HepG2 (cell line): Measurements from ENCODE around the gene EBPL. TPM values are rescaled to one million over a fixed set of nuclear protein-coding genes. Genes with fewer than 3 reads are reported as not detected.
A peak's percentile ranks its signal among the peaks of the same experiment; 100 is the strongest.

Experiments used
- ATAC-seq: fragments of 200-7000 bp; cut with Tn5 transposase; 3 replicates; pipeline ENCODE4 v1.9.1; 2020; ENCODE audit warnings: mild to moderate bottlenecking, moderate library complexity
- BruUV-seq: library from RNA; stranded (reverse); fragments of 400-500 nt; replicated peaks from 2 replicates; lab custom pipeline; 2021; lab: Mats Ljungman, UMichigan
- CTCF ChIA-PET: fragments of 300-600 bp; formaldehyde crosslinking; extraction: SDS; loops from one replicate; lab custom pipeline; 2021; ENCODE audit warnings: low total read pairs, inconsistent platforms, low intra/inter-chr PET ratio; lab: Yijun Ruan, JAX
- POLR2A ChIA-PET: fragments of 350-600 bp; sonication (Branson Sonifier 250); formaldehyde crosslinking; loops from one replicate; lab custom pipeline; 2020; ENCODE audit warnings: antibody characterized with exemption, inconsistent platforms; lab: Yijun Ruan, JAX
- DNase-seq: peaks from one replicate; pipeline ENCODE4 v3.0.0-alpha.2; 2015; ENCODE audit warnings: low spot score
- FAIRE-seq: peaks from 3 replicates; lab custom pipeline; 2011; peaks lifted over from hg19 to GRCh38; lab: Jason Lieb, UNC
- H2AFZ ChIP-seq: one replicate; pipeline ENCODE4 v1.6.1; 2011; ENCODE audit warnings: low read length, inconsistent platforms
- H3K27ac ChIP-seq: fragments of 300-600 bp; 3 replicates; pipeline ENCODE4 v1.8.0; 2011; ENCODE audit warnings: mixed run types, mild to moderate bottlenecking, mixed read lengths, low read length, inconsistent platforms; ENCODE audit not compliant: insufficient read depth; ENCODE audit errors: extremely low read length
- H3K27me3 ChIP-seq, 2 experiments: fragments of 200-600 bp in 1 of 2; 2 replicates in 1 of 2; 3 replicates in 1 of 2; pipeline versions ENCODE4 v1.6.0 to v1.8.0; 2011; ENCODE audit warnings: low read length in 2 of 2, mild to moderate bottlenecking in 2 of 2, moderate library complexity in 2 of 2, inconsistent platforms in 1 of 2; ENCODE audit not compliant: insufficient read depth in 2 of 2, control insufficient read depth in 1 of 2
- H3K36me3 ChIP-seq, 2 experiments: fragments of 200-600 bp in 1 of 2; replicated peaks in 1 of 2; 2 replicates in 1 of 2; 3 replicates in 1 of 2; pipeline versions ENCODE4 v1.5.1 to v1.8.0; 2011; ENCODE audit warnings: low read length in 2 of 2, inconsistent platforms in 1 of 2; ENCODE audit not compliant: insufficient read depth in 2 of 2, control insufficient read depth in 1 of 2
- H3K4me1 ChIP-seq: 2 replicates; pipeline ENCODE4 v1.5.1; 2012; ENCODE audit warnings: low read length, inconsistent platforms; ENCODE audit not compliant: insufficient read depth
- H3K4me2 ChIP-seq: 2 replicates; pipeline ENCODE4 v1.6.0; 2011; ENCODE audit warnings: low read depth, low read length, inconsistent platforms
- H3K4me3 ChIP-seq, 3 experiments: fragments of 200-600 bp in 1 of 3; sonication (generic), shearing (Covaris generic) in 1 of 3; replicated peaks in 1 of 3; 2 replicates each; pipeline ENCODE4 v1.5.1; 2011 to 2016; ENCODE audit warnings: low read length in 3 of 3, inconsistent platforms in 2 of 3, low read depth in 2 of 3, mild to moderate bottlenecking in 2 of 3, control low read depth in 1 of 3, mixed read lengths in 1 of 3; ENCODE audit not compliant: insufficient read depth in 1 of 3
- H3K79me2 ChIP-seq: one replicate; pipeline ENCODE4 v1.6.1; 2011; ENCODE audit warnings: low read length, inconsistent platforms; ENCODE audit not compliant: insufficient read depth
- H3K9ac ChIP-seq: 2 replicates; pipeline ENCODE4 v1.6.0; 2011; ENCODE audit warnings: mild to moderate bottlenecking, low read depth, low read length, inconsistent platforms; ENCODE audit not compliant: insufficient read depth
- H3K9me3 ChIP-seq: 2 replicates; pipeline ENCODE4 v1.5.1; 2012; ENCODE audit warnings: mild to moderate bottlenecking, low read length
- H4K20me1 ChIP-seq: 2 replicates; pipeline ENCODE4 v1.6.0; 2011; ENCODE audit warnings: inconsistent platforms, mild to moderate bottlenecking, low read length, moderate library complexity; ENCODE audit not compliant: insufficient read depth
- FOSL2 ChIP-seq: sonication (generic); formaldehyde crosslinking; IDR thresholded peaks from 2 replicates; pipeline ENCODE4 v1.4.0; 2020; ENCODE audit warnings: missing genetic modification reagents
- MLXIP ChIP-seq: sonication (generic); formaldehyde crosslinking; IDR thresholded peaks from 2 replicates; pipeline ENCODE4 v1.9.0; 2021; ENCODE audit warnings: missing genetic modification reagents, borderline replicate concordance
- PAXIP1 ChIP-seq: sonication (generic); formaldehyde crosslinking; conservative IDR thresholded peaks from 2 replicates; pipeline ENCODE4 v1.4.0; 2020; ENCODE audit warnings: mild to moderate bottlenecking, missing genetic modification reagents, moderate library complexity
- ZFP37 ChIP-seq: sonication (generic); formaldehyde crosslinking; IDR thresholded peaks from 2 replicates; pipeline ENCODE4 v1.4.0; 2020; ENCODE audit warnings: missing genetic modification reagents, borderline replicate concordance
- ZNF121 ChIP-seq: sonication (generic); formaldehyde crosslinking; IDR thresholded peaks from 2 replicates; pipeline ENCODE4 v1.5.0; 2020; ENCODE audit warnings: mild to moderate bottlenecking, missing genetic modification reagents
- ZNF687 ChIP-seq: sonication (generic); formaldehyde crosslinking; IDR thresholded peaks from 2 replicates; pipeline ENCODE4 v1.5.1; 2020; ENCODE audit warnings: mild to moderate bottlenecking, missing genetic modification reagents, moderate library complexity
- WGBS: methylation state at CpG from one replicate; pipeline ENCODE4 v1.1.6; 2017; ENCODE audit warnings: low lambda C conversion rate; 5-methylcytosine and 5-hydroxymethylcytosine counted together
- in situ Hi-C: cut with HindIII; loops from 2 replicates; pipeline ENCODE4 v1.10.0; 2017; ENCODE audit warnings: low pct_unique_long_range_greater_than_20kb; ENCODE audit not compliant: extremely low pct_ligation_motif_present
- intact Hi-C: fragments of 100-400 bp; cut with micrococcal nuclease; formaldehyde crosslinking; loops from one replicate; pipeline ENCODE4 v1.10.0; 2022; ENCODE audit not compliant: unreplicated experiment
- polyA plus RNA-seq, 8 experiments: library from polyadenylated mRNA; depleted of rRNA in 3 of 8; stranded (reverse) in 7 of 8; unstranded in 1 of 8; fragments of >200 nt; fragmentation: Illumina TruSeq in 4 of 8; extraction: Trizol in 4 of 8; gene quantifications; 2 replicates each; pipeline versions ENCODE4 v1.2.1 to v1.2.3, GENCODE V29; 2011 to 2016; ENCODE audit warnings: low read depth in 4 of 8, missing spikeins in 1 of 8, mixed read lengths in 1 of 8; ENCODE audit not compliant: insufficient read depth in 1 of 8
- total RNA-seq, 5 experiments: library from RNA; depleted of rRNA; stranded (reverse); fragments of >200 nt; fragmentation: Illumina TruSeq; extraction: Trizol; gene quantifications; 2 replicates each; pipeline ENCODE4 v1.2.3, GENCODE V29; 2016; ENCODE audit warnings: low read depth in 1 of 5

The EBPL gene
- total and polyA plus RNA-seq, 2 of the 13 experiments (the other 11 are each of a cell fraction or from before 2014, with no cell fraction given): 96.5 to 152 TPM

- Histone ChIP-seq H3K4me1 (peaks cover 24% of the 10 kb centered on the region), H4K20me1 (no peaks in the 10 kb centered on the region), H3K9me3 (no peaks in the 10 kb centered on the region), H3K27me3 (0 out of 5 replicates have a peak, but pooled peaks cover 0 to 3% of the 10 kb centered on the region in 2 experiments), H3K79me2 (no peaks in the 10 kb centered on the region), H3K36me3 (no peaks in the 10 kb centered on the region), H3K4me2 (no peak overlapping the region), H3K4me3 (no peak overlapping the region), H2AFZ (no peak overlapping the region), H3K9ac (no peak overlapping the region), H3K27ac (no peak overlapping the region)
- TF ChIP-seq ZNF121 (CRISPR knock-in tag): 0 out of 2 replicates have a peak, but pooled peaks have one; percentile 8
- TF ChIP-seq ZFP37 (CRISPR knock-in tag): no peak
- DNase-seq: no peak
- in situ Hi-C loops: no loop called here
- POLR2A ChIA-PET: no interaction called here
- intact Hi-C loops: no loop called here
- no peak for FAIRE-seq
- CTCF ChIA-PET: no interaction called here
- BruUV-seq: no TSS peak
- 79% methylated on average over 4 of the region's 4 CpGs for WGBS
- no peak for ATAC-seq
Observed at GRCh38 chr13:49646688-49647087, 44.6 kb downstream of the EBPL start.

GRCh38 chr13:49645451-49645850, 45.8 kb downstream of the EBPL start:
- Histone ChIP-seq H3K4me2 (no peak overlapping the region), H2AFZ (no peak overlapping the region), H3K36me3 (no peaks in the 10 kb centered on the region), H4K20me1 (no peaks in the 10 kb centered on the region), H3K9me3 (no peaks in the 10 kb centered on the region), H3K9ac (no peak overlapping the region), H3K4me1 (peaks cover 24% of the 10 kb centered on the region), H3K27me3 (0 out of 5 replicates have a peak, but pooled peaks cover 0 to 3% of the 10 kb centered on the region in 2 experiments), H3K4me3 (no peak overlapping the region), H3K27ac (no peak overlapping the region), H3K79me2 (no peaks in the 10 kb centered on the region)
- WGBS: 53% methylated on average over 13 of the region's 13 CpGs
- POLR2A ChIA-PET: interaction anchor here (1.2 kb wide), 1 partner anchor 20 kb away, joined by 4 read pairs; no protein-coding TSS in a partner anchor
- ATAC-seq (peak; percentile 50; the same call in 2 of the 3 replicates), DNase-seq (peak; percentile 58), FAIRE-seq (no peak)
- BruUV-seq: no TSS peak
- in situ Hi-C loops: no loop called here
- intact Hi-C loops: no loop called here
- CTCF ChIA-PET: no interaction called here
- TF ChIP-seq FOSL2 (CRISPR knock-in tag): 0 out of 2 replicates have a peak, but pooled peaks have one; percentile 18
- no peak for TF ChIP-seq MLXIP (CRISPR knock-in tag)
- TF ChIP-seq ZNF687 (CRISPR knock-in tag): peak; percentile 20; the same call in 1 of the 2 replicates
- 0 out of 2 replicates have a peak, but pooled peaks have one; percentile 20 for TF ChIP-seq PAXIP1
